Epithelial cell of proximal tubule (primary cell): Measurements from ENCODE around the gene MTOR. TPM values are rescaled to one million over a fixed set of nuclear protein-coding genes. Genes with fewer than 3 reads are reported as not detected.
A peak's percentile ranks its signal among the peaks of the same experiment; 100 is the strongest.
"Not testable (repeated sequence)": the region's sequence is repeated elsewhere in the genome, so short reads cannot be mapped to it uniquely, and the experiment has no call there.

Source experiments
- DNase-seq: peaks from one replicate; pipeline ENCODE4 v3.0.0-alpha.2; 2011; ENCODE audit warnings: low read depth
- H3K4me3 ChIP-seq: 2 replicates; pipeline ENCODE4 v1.5.1; 2011; ENCODE audit warnings: low read depth, mild to moderate bottlenecking, low read length
- CTCF ChIP-seq: conservative IDR thresholded peaks from 2 replicates; pipeline ENCODE4 v1.5.1; 2012; ENCODE audit warnings: low read depth, mild to moderate bottlenecking, low read length
- total RNA-seq: library from RNA; depleted of rRNA; stranded (reverse); fragments of >200 nt; gene quantifications from 2 replicates; pipeline ENCODE4 v1.2.3, GENCODE V29; 2015

The MTOR gene
- total RNA-seq, 1 donor from 2014 or later: 34.2 TPM

GRCh38 chr1:11182884-11183283 is 79.5 kb downstream of the MTOR start:
- no peak for DNase-seq
- H3K4me3 ChIP-seq: no peak overlapping the region
- TF ChIP-seq CTCF: no peak

- peak; percentile 84 for DNase-seq
- no peak for TF ChIP-seq CTCF
- H3K4me3 ChIP-seq: no peak overlapping the region
Observed at GRCh38 chr1:11180342-11180744, 82.0 kb downstream of the MTOR start.

- not testable (repeated sequence) for H3K4me3 ChIP-seq, DNase-seq
Observed at GRCh38 chr1:11179749-11180148, 82.6 kb downstream of the MTOR start.

- DNase-seq: no peak
- H3K4me3 ChIP-seq: no peak overlapping the region
- TF ChIP-seq CTCF: no peak
Observed at GRCh38 chr1:11179125-11179524, 83.2 kb downstream of the MTOR start.

GRCh38 chr1:11178021-11179015 is 84.0 kb downstream of the MTOR start:
- no peak for DNase-seq
- TF ChIP-seq CTCF: no peak
- no peak overlapping the region for H3K4me3 ChIP-seq

GRCh38 chr1:11176081-11176706 is 86.2 kb downstream of the MTOR start:
- no peak for DNase-seq
- no peak overlapping the region for H3K4me3 ChIP-seq
- TF ChIP-seq CTCF: no peak

GRCh38 chr1:11175461-11175860 is 86.9 kb downstream of the MTOR start:
- no peak for DNase-seq
- TF ChIP-seq CTCF: no peak
- H3K4me3 ChIP-seq: no peak overlapping the region
